ENCODE measurements around the gene CCDC7.

DNA sequence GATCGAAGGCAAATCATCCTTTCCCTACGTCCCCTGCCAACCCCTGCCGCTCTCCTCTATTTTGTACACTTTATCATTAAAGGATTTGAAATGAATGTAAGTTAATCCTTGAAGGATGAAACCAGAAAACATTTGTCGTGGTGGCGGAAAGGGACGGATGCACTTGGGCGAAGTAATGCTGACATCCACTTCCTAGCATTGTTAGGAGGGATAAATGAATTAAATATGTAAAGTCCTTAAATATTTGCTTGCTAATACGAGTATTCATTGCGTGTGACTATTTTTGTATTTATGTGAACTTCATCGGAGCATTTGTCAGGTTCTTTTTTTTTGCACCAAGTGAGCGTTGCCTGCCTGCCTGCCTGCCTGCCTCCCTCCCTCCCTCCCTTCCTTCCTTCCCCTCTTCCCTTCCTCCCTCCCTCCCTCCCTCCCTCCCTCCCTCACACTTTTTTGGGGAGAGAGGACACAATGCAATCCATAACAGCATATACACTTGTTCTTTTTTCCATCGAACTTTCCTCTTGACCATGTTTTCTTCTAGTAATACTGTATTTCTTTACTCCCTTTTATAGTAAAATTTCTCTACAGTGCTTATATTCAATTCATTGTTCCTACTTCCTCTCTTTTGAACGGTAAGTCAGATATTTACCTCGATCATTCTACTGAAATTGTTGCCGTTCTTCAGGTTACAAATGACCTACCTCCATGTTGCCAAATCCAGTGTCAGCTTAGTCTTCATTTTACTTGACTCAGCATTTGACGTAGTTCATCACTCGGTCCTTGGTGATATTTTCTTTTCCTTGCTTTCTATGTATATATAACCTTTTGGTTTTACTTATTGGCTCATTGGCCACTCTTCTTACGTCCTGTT is 831 bp downstream of the CCDC7 start:
- TF ChIP-seq, protein P1, sequence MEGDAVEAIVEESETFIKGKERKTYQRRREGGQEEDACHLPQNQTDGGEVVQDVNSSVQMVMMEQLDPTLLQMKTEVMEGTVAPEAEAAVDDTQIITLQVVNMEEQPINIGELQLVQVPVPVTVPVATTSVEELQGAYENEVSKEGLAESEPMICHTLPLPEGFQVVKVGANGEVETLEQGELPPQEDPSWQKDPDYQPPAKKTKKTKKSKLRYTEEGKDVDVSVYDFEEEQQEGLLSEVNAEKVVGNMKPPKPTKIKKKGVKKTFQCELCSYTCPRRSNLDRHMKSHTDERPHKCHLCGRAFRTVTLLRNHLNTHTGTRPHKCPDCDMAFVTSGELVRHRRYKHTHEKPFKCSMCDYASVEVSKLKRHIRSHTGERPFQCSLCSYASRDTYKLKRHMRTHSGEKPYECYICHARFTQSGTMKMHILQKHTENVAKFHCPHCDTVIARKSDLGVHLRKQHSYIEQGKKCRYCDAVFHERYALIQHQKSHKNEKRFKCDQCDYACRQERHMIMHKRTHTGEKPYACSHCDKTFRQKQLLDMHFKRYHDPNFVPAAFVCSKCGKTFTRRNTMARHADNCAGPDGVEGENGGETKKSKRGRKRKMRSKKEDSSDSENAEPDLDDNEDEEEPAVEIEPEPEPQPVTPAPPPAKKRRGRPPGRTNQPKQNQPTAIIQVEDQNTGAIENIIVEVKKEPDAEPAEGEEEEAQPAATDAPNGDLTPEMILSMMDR (conservative IDR thresholded peaks at IDR 0.05), result no peak
- no peak for TF ChIP-seq ZFX (IDR thresholded peaks at IDR 0.05)

Measured in C4-2B (cell line).